ENCODE results near the gene CCDC188. TPM values are rescaled to one million over a fixed set of nuclear protein-coding genes. Genes with fewer than 3 reads are reported as not detected.

Gene CCDC188
- total and polyA plus RNA-seq, 10 of the 15 experiments (the other 5 are each of a cell fraction or from before 2014, with no cell fraction given): not detected

GRCh38 chr22:20138417-20138738 lies 12.5 kb downstream of the CCDC188 start:
- Histone ChIP-seq H2AFZ (ENCODE audit: control insufficient read depth, low read depth, low read length) (no peak overlapping the region), H3K36me3 (ENCODE audit: control insufficient read depth in 2 of 2, insufficient read depth in 2 of 2, low read length in 1 of 2) (no peaks in the 10 kb centered on the region; a peak in 1 of 4 replicates), H3K9ac (ENCODE audit: control insufficient read depth, insufficient read depth, low read length) (no peak overlapping the region), H3K27me3 (replicated peaks in 1 of 2; ENCODE audit: control insufficient read depth in 2 of 2, insufficient read depth in 2 of 2, low read length in 1 of 2) (no peaks in the 10 kb centered on the region), H3K4me2 (ENCODE audit: control insufficient read depth, insufficient read depth) (no peak overlapping the region), H3K4me3 (no peak overlapping the region), H4K20me1 (ENCODE audit: control insufficient read depth, insufficient read depth) (no peaks in the 10 kb centered on the region), H3K27ac (ENCODE audit: control insufficient read depth, insufficient read depth) (no peak overlapping the region), H3K9me3 (replicated peaks; ENCODE audit: control insufficient read depth, insufficient read depth, low read length) (no peaks in the 10 kb centered on the region), H3K4me1 (ENCODE audit: control insufficient read depth, insufficient read depth, low read length) (no peaks in the 10 kb centered on the region; the same call in 1 of the 2 replicates), H3K79me2 (ENCODE audit: control insufficient read depth, insufficient read depth, low read length) (no peaks in the 10 kb centered on the region)
- POLR2A ChIA-PET: no interaction called here
- no TSS peak for BruUV-seq (replicated peaks)
- in situ Hi-C loops (cut with MboI): no loop called here
- DNase-seq (ENCODE audit: low read depth, low spot score): no peak
- no peak for FAIRE-seq
- SMC1A ChIA-PET (ENCODE audit: uncharacterized antibody, unreplicated experiment): no interaction called here
- intact Hi-C loops (cut with micrococcal nuclease; ENCODE audit: unreplicated experiment): no loop called here
- ATAC-seq: no peak
- CTCF ChIA-PET: no interaction called here
- RAD21 ChIA-PET (ENCODE audit: unreplicated experiment): no interaction called here
- 69% methylated on average over 4 of the region's 4 CpGs for WGBS (ENCODE audit: insufficient coverage, insufficient replicate concordance, low lambda C conversion rate, missing lambda C conversion rate)
- TF ChIP-seq, protein P1, sequence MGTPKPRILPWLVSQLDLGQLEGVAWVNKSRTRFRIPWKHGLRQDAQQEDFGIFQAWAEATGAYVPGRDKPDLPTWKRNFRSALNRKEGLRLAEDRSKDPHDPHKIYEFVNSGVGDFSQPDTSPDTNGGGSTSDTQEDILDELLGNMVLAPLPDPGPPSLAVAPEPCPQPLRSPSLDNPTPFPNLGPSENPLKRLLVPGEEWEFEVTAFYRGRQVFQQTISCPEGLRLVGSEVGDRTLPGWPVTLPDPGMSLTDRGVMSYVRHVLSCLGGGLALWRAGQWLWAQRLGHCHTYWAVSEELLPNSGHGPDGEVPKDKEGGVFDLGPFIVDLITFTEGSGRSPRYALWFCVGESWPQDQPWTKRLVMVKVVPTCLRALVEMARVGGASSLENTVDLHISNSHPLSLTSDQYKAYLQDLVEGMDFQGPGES (IDR thresholded peaks at IDR 0.05): no peak
- TF ChIP-seq SMARCA5 (IDR thresholded peaks at IDR 0.05) (no peak), PRDM15 (CRISPR knock-in tag; IDR thresholded peaks at IDR 0.05) (no peak), EGR1 (IDR thresholded peaks at IDR 0.05; ENCODE audit: borderline replicate concordance in 1 of 2, low read depth in 2 of 2, low read length in 2 of 2) (no peak), KDM1A (IDR thresholded peaks at IDR 0.05; ENCODE audit: borderline replicate concordance) (no peak), NRF1 (conservative IDR thresholded peaks at IDR 0.05; ENCODE audit: low read depth, low read length) (no peak), YBX1 (IDR thresholded peaks at IDR 0.05) (no peak), MTA3 (IDR thresholded peaks at IDR 0.05; ENCODE audit: borderline replicate concordance, low read length) (no peak), HDAC6 (IDR thresholded peaks at IDR 0.05; ENCODE audit: unreplicated experiment) (no peak), PKNOX1 (IDR thresholded peaks at IDR 0.05) (no peak), NFIC (IDR thresholded peaks at IDR 0.05; ENCODE audit: low read depth, low read length) (no peak)
- TF ChIP-seq, protein P2, sequence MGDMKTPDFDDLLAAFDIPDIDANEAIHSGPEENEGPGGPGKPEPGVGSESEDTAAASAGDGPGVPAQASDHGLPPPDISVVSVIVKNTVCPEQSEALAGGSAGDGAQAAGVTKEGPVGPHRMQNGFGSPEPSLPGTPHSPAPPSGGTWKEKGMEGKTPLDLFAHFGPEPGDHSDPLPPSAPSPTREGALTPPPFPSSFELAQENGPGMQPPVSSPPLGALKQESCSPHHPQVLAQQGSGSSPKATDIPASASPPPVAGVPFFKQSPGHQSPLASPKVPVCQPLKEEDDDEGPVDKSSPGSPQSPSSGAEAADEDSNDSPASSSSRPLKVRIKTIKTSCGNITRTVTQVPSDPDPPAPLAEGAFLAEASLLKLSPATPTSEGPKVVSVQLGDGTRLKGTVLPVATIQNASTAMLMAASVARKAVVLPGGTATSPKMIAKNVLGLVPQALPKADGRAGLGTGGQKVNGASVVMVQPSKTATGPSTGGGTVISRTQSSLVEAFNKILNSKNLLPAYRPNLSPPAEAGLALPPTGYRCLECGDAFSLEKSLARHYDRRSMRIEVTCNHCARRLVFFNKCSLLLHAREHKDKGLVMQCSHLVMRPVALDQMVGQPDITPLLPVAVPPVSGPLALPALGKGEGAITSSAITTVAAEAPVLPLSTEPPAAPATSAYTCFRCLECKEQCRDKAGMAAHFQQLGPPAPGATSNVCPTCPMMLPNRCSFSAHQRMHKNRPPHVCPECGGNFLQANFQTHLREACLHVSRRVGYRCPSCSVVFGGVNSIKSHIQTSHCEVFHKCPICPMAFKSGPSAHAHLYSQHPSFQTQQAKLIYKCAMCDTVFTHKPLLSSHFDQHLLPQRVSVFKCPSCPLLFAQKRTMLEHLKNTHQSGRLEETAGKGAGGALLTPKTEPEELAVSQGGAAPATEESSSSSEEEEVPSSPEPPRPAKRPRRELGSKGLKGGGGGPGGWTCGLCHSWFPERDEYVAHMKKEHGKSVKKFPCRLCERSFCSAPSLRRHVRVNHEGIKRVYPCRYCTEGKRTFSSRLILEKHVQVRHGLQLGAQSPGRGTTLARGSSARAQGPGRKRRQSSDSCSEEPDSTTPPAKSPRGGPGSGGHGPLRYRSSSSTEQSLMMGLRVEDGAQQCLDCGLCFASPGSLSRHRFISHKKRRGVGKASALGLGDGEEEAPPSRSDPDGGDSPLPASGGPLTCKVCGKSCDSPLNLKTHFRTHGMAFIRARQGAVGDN (IDR thresholded peaks at IDR 0.05): no peak
- TF ChIP-seq, protein P3, sequence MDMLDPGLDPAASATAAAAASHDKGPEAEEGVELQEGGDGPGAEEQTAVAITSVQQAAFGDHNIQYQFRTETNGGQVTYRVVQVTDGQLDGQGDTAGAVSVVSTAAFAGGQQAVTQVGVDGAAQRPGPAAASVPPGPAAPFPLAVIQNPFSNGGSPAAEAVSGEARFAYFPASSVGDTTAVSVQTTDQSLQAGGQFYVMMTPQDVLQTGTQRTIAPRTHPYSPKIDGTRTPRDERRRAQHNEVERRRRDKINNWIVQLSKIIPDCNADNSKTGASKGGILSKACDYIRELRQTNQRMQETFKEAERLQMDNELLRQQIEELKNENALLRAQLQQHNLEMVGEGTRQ (IDR thresholded peaks at IDR 0.05; ENCODE audit: borderline replicate concordance, low read depth, low read length): no peak

Measured in GM12878 (cell line).